KG1 (cell line): Measurements from ENCODE around the gene PLK4.
"Not testable (repeated sequence)": the region's sequence is repeated elsewhere in the genome, so short reads cannot be mapped to it uniquely, and the experiment has no call there.

Experiments
- DNase-seq: peaks from one replicate; lab custom pipeline; 2025; lab: John Stamatoyannopoulos, UW

Gene PLK4

GRCh38 chr4:127916512-127916911, 35.8 kb downstream of the PLK4 start:
- DNase-seq, result no peak

- no peak for DNase-seq
Measured at GRCh38 chr4:127917151-127917550, 36.5 kb downstream of the PLK4 start.

- DNase-seq, result no peak
Measured at GRCh38 chr4:127920521-127920920, 39.8 kb downstream of the PLK4 start.

- DNase-seq, result no peak
Measured at GRCh38 chr4:127922226-127922625, 41.5 kb downstream of the PLK4 start.

- DNase-seq, result not testable (repeated sequence)
Measured at GRCh38 chr4:127925720-127926119, 45.0 kb downstream of the PLK4 start.

- DNase-seq, result no peak
Measured at GRCh38 chr4:127930175-127930574, 49.5 kb downstream of the PLK4 start.

- DNase-seq, result not testable (repeated sequence)
Measured at GRCh38 chr4:127931836-127932235, 51.1 kb downstream of the PLK4 start.

- no peak for DNase-seq
Measured at GRCh38 chr4:127936974-127937373, 56.3 kb downstream of the PLK4 start.
